ENCODE measurements around the gene N4BP2L2.

Gene N4BP2L2

GRCh38 chr13:32468502-32469142 is 70.0 kb downstream of the N4BP2L2 start:
- DNase-seq (ENCODE audit: low spot score): no peak

- DNase-seq (ENCODE audit: low spot score): no peak
Measured at GRCh38 chr13:32456591-32456990, 82.0 kb downstream of the N4BP2L2 start.

- DNase-seq (ENCODE audit: low spot score): no peak
Measured at GRCh38 chr13:32455594-32455903, 83.0 kb downstream of the N4BP2L2 start.

GRCh38 chr13:32454886-32455593 is 83.6 kb downstream of the N4BP2L2 start:
- DNase-seq (ENCODE audit: low spot score): no peak

- DNase-seq (ENCODE audit: low spot score): no peak
Measured at GRCh38 chr13:32453981-32454380, 84.6 kb downstream of the N4BP2L2 start.

GRCh38 chr13:32448972-32449371 is 89.6 kb downstream of the N4BP2L2 start:
- DNase-seq (ENCODE audit: low spot score): no peak

GRCh38 chr13:32447894-32448623 is 90.5 kb downstream of the N4BP2L2 start:
- no peak for DNase-seq (ENCODE audit: low spot score)

- DNase-seq (ENCODE audit: low spot score): no peak
Measured at GRCh38 chr13:32446773-32447465, 91.7 kb downstream of the N4BP2L2 start.

GRCh38 chr13:32446220-32446619 is 92.4 kb downstream of the N4BP2L2 start:
- DNase-seq (ENCODE audit: low spot score): no peak

- no peak for DNase-seq (ENCODE audit: low spot score)
Measured at GRCh38 chr13:32445461-32445860, 93.1 kb downstream of the N4BP2L2 start.

- no peak for DNase-seq (ENCODE audit: low spot score)
Measured at GRCh38 chr13:32443111-32443510, 95.5 kb downstream of the N4BP2L2 start.

- DNase-seq (ENCODE audit: low spot score): no peak
Measured at GRCh38 chr13:32438871-32439270, 99.7 kb downstream of the N4BP2L2 start.

GRCh38 chr13:32432856-32433255 is 105.7 kb downstream of the N4BP2L2 start:
- no peak for DNase-seq (ENCODE audit: low spot score)

GRCh38 chr13:32431361-32431760 is 107.2 kb downstream of the N4BP2L2 start:
- no peak for DNase-seq (ENCODE audit: low spot score)

- no peak for DNase-seq (ENCODE audit: low spot score)
Measured at GRCh38 chr13:32430018-32430747, 108.4 kb downstream of the N4BP2L2 start.

- no peak for DNase-seq (ENCODE audit: low spot score)
Measured at GRCh38 chr13:32429433-32429909, 109.1 kb downstream of the N4BP2L2 start.

GRCh38 chr13:32428581-32429432 is 109.8 kb downstream of the N4BP2L2 start:
- no peak for DNase-seq (ENCODE audit: low spot score)

- DNase-seq (ENCODE audit: low spot score): peak; percentile 69
Measured at GRCh38 chr13:32427852-32428580, 110.6 kb downstream of the N4BP2L2 start, which contains the start of gene N4BP2L1. N4BP2L1 (minus strand) TSS chr13:32428130; CDS start chr13:32428082, 48 bp downstream.

- DNase-seq (ENCODE audit: low spot score): peak; percentile 61
Measured at GRCh38 chr13:32426990-32427851, 111.4 kb downstream of the N4BP2L2 start.
